Measurements from ENCODE around the gene IGF2BP1.

DNA sequence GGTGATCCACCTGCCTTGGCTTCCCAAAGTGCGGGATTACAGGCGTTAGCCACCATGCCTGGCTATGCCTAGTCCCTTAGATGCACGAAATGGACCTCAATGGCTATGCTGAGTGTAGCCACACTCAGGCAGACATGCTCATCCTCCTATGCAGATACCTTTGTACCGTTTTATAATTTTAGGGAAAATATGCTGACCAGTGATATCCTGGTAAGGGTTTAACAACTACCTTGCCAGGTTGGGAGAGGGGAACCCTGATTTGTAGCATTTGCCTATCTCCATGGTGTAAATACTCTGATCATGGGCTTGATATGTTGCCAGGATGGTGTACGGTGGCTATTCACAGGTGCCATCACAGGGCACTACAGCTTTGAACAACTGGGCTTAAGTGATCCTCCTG, 45.6 kb upstream of the IGF2BP1 start:
- TF ChIP-seq, protein P1, sequence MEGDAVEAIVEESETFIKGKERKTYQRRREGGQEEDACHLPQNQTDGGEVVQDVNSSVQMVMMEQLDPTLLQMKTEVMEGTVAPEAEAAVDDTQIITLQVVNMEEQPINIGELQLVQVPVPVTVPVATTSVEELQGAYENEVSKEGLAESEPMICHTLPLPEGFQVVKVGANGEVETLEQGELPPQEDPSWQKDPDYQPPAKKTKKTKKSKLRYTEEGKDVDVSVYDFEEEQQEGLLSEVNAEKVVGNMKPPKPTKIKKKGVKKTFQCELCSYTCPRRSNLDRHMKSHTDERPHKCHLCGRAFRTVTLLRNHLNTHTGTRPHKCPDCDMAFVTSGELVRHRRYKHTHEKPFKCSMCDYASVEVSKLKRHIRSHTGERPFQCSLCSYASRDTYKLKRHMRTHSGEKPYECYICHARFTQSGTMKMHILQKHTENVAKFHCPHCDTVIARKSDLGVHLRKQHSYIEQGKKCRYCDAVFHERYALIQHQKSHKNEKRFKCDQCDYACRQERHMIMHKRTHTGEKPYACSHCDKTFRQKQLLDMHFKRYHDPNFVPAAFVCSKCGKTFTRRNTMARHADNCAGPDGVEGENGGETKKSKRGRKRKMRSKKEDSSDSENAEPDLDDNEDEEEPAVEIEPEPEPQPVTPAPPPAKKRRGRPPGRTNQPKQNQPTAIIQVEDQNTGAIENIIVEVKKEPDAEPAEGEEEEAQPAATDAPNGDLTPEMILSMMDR (IDR thresholded peaks at IDR 0.05; ENCODE audit: low read depth, low read length): no peak
- no peak for TF ChIP-seq EZH2phosphoT487 (IDR thresholded peaks at IDR 0.05; ENCODE audit: low read depth)
